ENCODE measurements around the gene ATP2A2.

Gene ATP2A2

GRCh38 chr12:110249105-110249504 is 31.9 kb upstream of the ATP2A2 start:
- DNase-seq (ENCODE audit: low read depth) = no peak
- no peak overlapping the region for H3K4me3 ChIP-seq (ENCODE audit: low read depth, low read length)
- TF ChIP-seq CTCF (IDR thresholded peaks at IDR 0.05; ENCODE audit: low read depth, low read length, missing control alignments) = no peak
- in situ Hi-C loops (cut with HindIII; ENCODE audit: low sequenced_read_pairs) = no loop called here

GRCh38 chr12:110249716-110250225 is 31.3 kb upstream of the ATP2A2 start:
- H3K4me3 ChIP-seq (ENCODE audit: low read depth, low read length) = no peak overlapping the region
- in situ Hi-C loops (cut with HindIII; ENCODE audit: low sequenced_read_pairs) = no loop called here
- DNase-seq (ENCODE audit: low read depth) = no peak
- no peak for TF ChIP-seq CTCF (IDR thresholded peaks at IDR 0.05; ENCODE audit: low read depth, low read length, missing control alignments)

GRCh38 chr12:110251381-110251780 is 29.7 kb upstream of the ATP2A2 start:
- in situ Hi-C loops (cut with HindIII; ENCODE audit: low sequenced_read_pairs) = no loop called here
- no peak overlapping the region for H3K4me3 ChIP-seq (ENCODE audit: low read depth, low read length)
- DNase-seq (ENCODE audit: low read depth) = no peak
- no peak for TF ChIP-seq CTCF (IDR thresholded peaks at IDR 0.05; ENCODE audit: low read depth, low read length, missing control alignments)

- in situ Hi-C loops (cut with HindIII; ENCODE audit: low sequenced_read_pairs) = no loop called here
- no peak for DNase-seq (ENCODE audit: low read depth)
- H3K4me3 ChIP-seq (ENCODE audit: low read depth, low read length) = no peak overlapping the region
- TF ChIP-seq CTCF (IDR thresholded peaks at IDR 0.05; ENCODE audit: low read depth, low read length, missing control alignments) = no peak
These were observed 28.3 kb upstream of the ATP2A2 start for GRCh38 chr12:110252716-110253115.

GRCh38 chr12:110253176-110253575 is 27.9 kb upstream of the ATP2A2 start:
- no peak for TF ChIP-seq CTCF (IDR thresholded peaks at IDR 0.05; ENCODE audit: low read depth, low read length, missing control alignments)
- in situ Hi-C loops (cut with HindIII; ENCODE audit: low sequenced_read_pairs) = no loop called here
- DNase-seq (ENCODE audit: low read depth) = no peak
- H3K4me3 ChIP-seq (ENCODE audit: low read depth, low read length) = no peak overlapping the region

GRCh38 chr12:110254971-110255540 is 26.0 kb upstream of the ATP2A2 start:
- TF ChIP-seq CTCF (IDR thresholded peaks at IDR 0.05; ENCODE audit: low read depth, low read length, missing control alignments) = no peak
- no peak overlapping the region for H3K4me3 ChIP-seq (ENCODE audit: low read depth, low read length)
- in situ Hi-C loops (cut with HindIII; ENCODE audit: low sequenced_read_pairs) = no loop called here
- DNase-seq (ENCODE audit: low read depth) = no peak

All from astrocyte of the cerebellum (primary cell).